HCT116 (cell line): Measurements from ENCODE around the gene DPH1. TPM values are rescaled to one million over a fixed set of nuclear protein-coding genes. Genes with fewer than 3 reads are reported as not detected.

Source experiments
- ATAC-seq: fragments of 200-7000 bp; cut with Tn5 transposase; 2 replicates; pipeline ENCODE4 v1.9.1; 2020; ENCODE audit warnings: mild to moderate bottlenecking, moderate library complexity
- BruUV-seq: library from RNA; stranded (reverse); fragments of 400-500 nt; replicated peaks from 2 replicates; lab custom pipeline; 2021; lab: Mats Ljungman, UMichigan
- CTCF ChIA-PET: fragments of 300-600 bp; sonication (Branson Sonifier 250); formaldehyde crosslinking; loops from one replicate; lab custom pipeline; 2021; ENCODE audit warnings: antibody characterized with exemption; lab: Charles Lee
- POLR2A ChIA-PET: fragments of 300-600, 350-600 bp; sonication (Branson Sonifier 250); formaldehyde crosslinking; loops from one replicate; lab custom pipeline; 2021; ENCODE audit warnings: antibody characterized with exemption; lab: Charles Lee
- RAD21 ChIA-PET, 2 experiments: fragments of 300-600 bp; sonication (Branson Sonifier 250); formaldehyde crosslinking; loops; one replicate each; lab custom pipeline; 2023; ENCODE audit warnings: low total read pairs in 2 of 2; ENCODE audit not compliant: uncharacterized antibody in 2 of 2, unreplicated experiment in 2 of 2, low non-redundant PET in 1 of 2; lab: Charles Lee
- DNase-seq: peaks from one replicate; pipeline ENCODE4 v3.0.0-alpha.2; 2010; ENCODE audit warnings: low read depth, low spot score
- H2AFZ ChIP-seq: fragments of 200-600 bp; shearing (Covaris generic), sonication (generic); 2 replicates; pipeline ENCODE4 v1.6.1; 2017; ENCODE audit warnings: low read depth, mixed run types, mixed read lengths, antibody characterized with exemption, low read length; ENCODE audit not compliant: poor library complexity, severe bottlenecking
- H3K27ac ChIP-seq: 2 replicates; pipeline ENCODE4 v1.5.1; 2012; ENCODE audit warnings: low read depth, low read length
- H3K27me3 ChIP-seq: fragments of 200-600 bp; sonication (generic); 2 replicates; pipeline ENCODE4 v1.6.1; 2016; ENCODE audit warnings: mixed run types, low read length, mixed read lengths; ENCODE audit not compliant: insufficient read depth
- H3K36me3 ChIP-seq, 2 experiments: fragments of 200-500 bp in 1 of 2; fragments of 200-600 bp in 1 of 2; sonication (Bioruptor generic) in 1 of 2; sonication (generic) in 1 of 2; 2 replicates each; pipeline versions ENCODE4 v1.5.1 to v1.6.1; 2014 to 2016; ENCODE audit warnings: low read length in 2 of 2, inconsistent platforms in 1 of 2, mixed read lengths in 1 of 2, mixed run types in 1 of 2; ENCODE audit not compliant: insufficient read depth in 2 of 2, control insufficient read depth in 1 of 2
- H3K4me1 ChIP-seq, 2 experiments: fragments of 200-600 bp in 1 of 2; sonication (generic) in 1 of 2; 2 replicates each; pipeline versions ENCODE4 v1.5.1 to v1.6.1; 2012 to 2017; ENCODE audit warnings: low read length in 2 of 2, inconsistent platforms in 1 of 2, mild to moderate bottlenecking in 1 of 2, mixed read lengths in 1 of 2, mixed run types in 1 of 2, moderate library complexity in 1 of 2; ENCODE audit not compliant: insufficient read depth in 2 of 2, control insufficient read depth in 1 of 2
- H3K4me2 ChIP-seq: fragments of 200-600 bp; sonication (generic); 2 replicates; pipeline ENCODE4 v1.6.1; 2017; ENCODE audit warnings: mixed run types, low read length, mixed read lengths
- H3K4me3 ChIP-seq, 2 experiments: fragments of 200-600 bp in 1 of 2; sonication (generic) in 1 of 2; replicated peaks in 1 of 2; 2 replicates each; pipeline ENCODE4 v1.5.1; 2011 to 2016; ENCODE audit warnings: low read length in 2 of 2, control low read depth in 1 of 2, low read depth in 1 of 2, mild to moderate bottlenecking in 1 of 2, mixed read lengths in 1 of 2, mixed run types in 1 of 2
- H3K79me2 ChIP-seq: fragments of 200-600 bp; sonication (generic); 2 replicates; pipeline ENCODE4 v1.6.1; 2017; ENCODE audit warnings: mild to moderate bottlenecking, mixed run types, low read length, moderate library complexity, mixed read lengths; ENCODE audit not compliant: insufficient read depth
- H3K9ac ChIP-seq: fragments of 200-600 bp; sonication (generic); 2 replicates; pipeline ENCODE4 v1.6.1; 2016; ENCODE audit warnings: low read length, mixed read lengths
- H3K9me2 ChIP-seq: fragments of 200-600 bp; sonication (generic), shearing (Covaris generic); 2 replicates; pipeline ENCODE4 v1.6.1; 2017; ENCODE audit warnings: mixed run types, mild to moderate bottlenecking, moderate library complexity; ENCODE audit not compliant: insufficient read depth
- H3K9me3 ChIP-seq, 2 experiments: fragments of 200-500 bp in 1 of 2; fragments of 200-600 bp in 1 of 2; sonication (Bioruptor generic) in 1 of 2; sonication (generic) in 1 of 2; 2 replicates each; pipeline ENCODE4 v1.6.1; 2014 to 2017; ENCODE audit warnings: low read length in 2 of 2, mixed read lengths in 2 of 2, inconsistent platforms in 1 of 2, low read depth in 1 of 2, mild to moderate bottlenecking in 1 of 2, mixed run types in 1 of 2, moderate library complexity in 1 of 2; ENCODE audit not compliant: control insufficient read depth in 1 of 2, insufficient read depth in 1 of 2
- H4K20me1 ChIP-seq: fragments of 200-600 bp; sonication (generic), shearing (Covaris generic); 2 replicates; pipeline ENCODE4 v1.6.1; 2017; ENCODE audit warnings: mixed run types, mild to moderate bottlenecking, moderate library complexity; ENCODE audit not compliant: insufficient read depth
- CTCF ChIP-seq, 3 experiments: fragments of 200-600 bp in 1 of 3; sonication (generic) in 1 of 3; IDR thresholded peaks in 2 of 3; conservative IDR thresholded peaks in 1 of 3; 2 replicates each; pipeline ENCODE4 v1.5.1; 2012 to 2017; ENCODE audit warnings: low read depth in 2 of 3, low read length in 2 of 3, antibody characterized with exemption in 1 of 3, borderline replicate concordance in 1 of 3, control low read depth in 1 of 3, mild to moderate bottlenecking in 1 of 3, mixed read lengths in 1 of 3, mixed run types in 1 of 3, moderate library complexity in 1 of 3; ENCODE audit not compliant: insufficient read depth in 1 of 3
- ELF1 ChIP-seq: IDR thresholded peaks from 2 replicates; pipeline ENCODE4 v1.6.1; 2012; ENCODE audit warnings: low read depth, borderline replicate concordance
- EZH2phosphoT487 ChIP-seq: fragments of 200-600 bp; IDR thresholded peaks from 2 replicates; pipeline ENCODE4 v1.6.1; 2018; ENCODE audit warnings: antibody characterized with exemption, borderline replicate concordance
- POLR2AphosphoS5 ChIP-seq: IDR thresholded peaks from 2 replicates; pipeline ENCODE4 v1.6.1; 2011; ENCODE audit warnings: mild to moderate bottlenecking, low read depth, low read length, moderate library complexity
- ZFX ChIP-seq: fragments of 450-650 bp; IDR thresholded peaks from 2 replicates; pipeline ENCODE4 v1.6.1; 2017
- intact Hi-C: fragments of 100-400 bp; cut with micrococcal nuclease; formaldehyde crosslinking; loops from 2 replicates; pipeline ENCODE4 v1.10.0; 2022
- total RNA-seq: library from RNA; stranded (reverse); gene quantifications from one replicate; pipeline ENCODE4 v1.2.1, GENCODE V29; 2021; ENCODE audit not compliant: unreplicated experiment

Gene DPH1
- total RNA-seq, 1 experiment from 2014 or later, result 47.2 TPM

DNA sequence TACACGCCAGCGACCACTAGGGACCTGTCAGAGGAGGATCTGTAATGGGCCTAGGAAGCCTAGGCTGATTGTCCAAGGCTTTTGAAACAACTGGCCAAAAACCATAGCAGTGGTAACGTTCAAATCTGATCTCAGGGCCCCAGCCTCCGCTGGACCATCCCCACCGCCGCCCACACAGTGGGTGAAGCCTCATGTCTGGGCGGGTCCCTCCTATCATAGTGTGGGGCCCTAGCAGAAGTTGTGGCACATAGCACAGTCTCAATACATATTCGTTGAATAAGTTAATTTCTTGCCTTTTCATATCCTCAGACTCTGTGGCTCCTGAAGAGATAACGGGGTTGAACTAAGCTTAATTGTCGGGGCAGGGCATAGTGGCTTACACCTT is 818 bp downstream of the DPH1 start:
- peak overlapping the region; percentile 58 for H3K27ac ChIP-seq
- peak; percentile 8 for ATAC-seq
- no peak overlapping the region for H2AFZ ChIP-seq
- H3K4me2 ChIP-seq, result peak overlapping the region; percentile 79
- no peaks in the 10 kb centered on the region; a peak in 1 of 4 replicates for H3K36me3 ChIP-seq
- ChIA-PET CTCF (interaction anchor here (2.2 kb wide), 1 partner anchor 122 kb away, joined by 10 read pairs; no protein-coding TSS in a partner anchor), POLR2A (no interaction called here)
- 0 out of 2 replicates have a peak, but pooled peaks have one; percentile 37 for TF ChIP-seq POLR2AphosphoS5
- TF ChIP-seq CTCF (IDR thresholded peaks at IDR 0.05 in 2 of 3, conservative IDR thresholded peaks at IDR 0.05 in 1 of 3; ENCODE audit: borderline replicate concordance in 1 of 3, insufficient read depth in 1 of 3, low read depth in 2 of 3, low read length in 2 of 3), result peak; percentile 31 to 69 (median 60); a peak in 5 of 6 replicates
- TF ChIP-seq ZFX, result 0 out of 2 replicates have a peak, but pooled peaks have one; percentile 3
- no peak for TF ChIP-seq EZH2phosphoT487
- TF ChIP-seq, all 23 proteins: peak for 3
- H3K79me2 ChIP-seq, result peaks cover 9% of the 10 kb centered on the region; the same call in 1 of the 2 replicates
- no peaks in the 10 kb centered on the region for H3K9me3 ChIP-seq
- DNase-seq, result peak; percentile 79
- H3K4me1 ChIP-seq, result peaks cover 16 to 18% of the 10 kb centered on the region in 2 experiments; a peak in 3 of 4 replicates
- H3K4me3 ChIP-seq, result peak overlapping the region; percentile 100
- TSS peak; percentile 60 for BruUV-seq
- intact Hi-C loops, result loop anchor here (1.0 to 2.0 kb wide), 2 partner anchors 11 to 122 kb away; no protein-coding TSS in a partner anchor
- no peaks in the 10 kb centered on the region for H3K9me2 ChIP-seq
- peak overlapping the region; percentile 89 for H3K9ac ChIP-seq
- no peaks in the 10 kb centered on the region for H3K27me3 ChIP-seq
- H4K20me1 ChIP-seq, result no peaks in the 10 kb centered on the region
- RAD21 ChIA-PET, result no interaction called here

- H3K4me3 ChIP-seq, result no peak overlapping the region
- RAD21 ChIA-PET, result no interaction called here
- CTCF ChIA-PET, result interaction anchor here (0.7 to 2.2 kb wide), 2 partner anchors 124 to 459 kb away, joined by 3 to 10 read pairs; no protein-coding TSS in a partner anchor
- H2AFZ ChIP-seq, result no peak overlapping the region
- no peaks in the 10 kb centered on the region; a peak in 1 of 4 replicates for H3K36me3 ChIP-seq
- H4K20me1 ChIP-seq, result no peaks in the 10 kb centered on the region
- TF ChIP-seq ELF1, result no peak
- DNase-seq, result no peak
- no peak overlapping the region for H3K27ac ChIP-seq
- intact Hi-C loops, result no loop called here
- H3K9me2 ChIP-seq, result no peaks in the 10 kb centered on the region
- H3K9me3 ChIP-seq, result no peaks in the 10 kb centered on the region
- H3K4me2 ChIP-seq, result no peak overlapping the region
- H3K9ac ChIP-seq, result no peak overlapping the region
- no TSS peak for BruUV-seq
- H3K4me1 ChIP-seq, result peaks cover 11 to 12% of the 10 kb centered on the region in 2 experiments; a peak in 3 of 4 replicates
- POLR2A ChIA-PET, result no interaction called here
- H3K27me3 ChIP-seq, result no peaks in the 10 kb centered on the region
- H3K79me2 ChIP-seq, result peaks cover 9% of the 10 kb centered on the region; the same call in 1 of the 2 replicates
- no peak for ATAC-seq
These were observed 3.2 kb downstream of the DPH1 start for GRCh38 chr17:2033153-2033552.
